ENCODE results near the gene SMARCB1. TPM values are rescaled to one million over a fixed set of nuclear protein-coding genes. Genes with fewer than 3 reads are reported as not detected.

SMARCB1 gene
- total and polyA plus RNA-seq, 2 of the 4 experiments (the other 2 are of a cell fraction) = 110 to 159 TPM

DNA sequence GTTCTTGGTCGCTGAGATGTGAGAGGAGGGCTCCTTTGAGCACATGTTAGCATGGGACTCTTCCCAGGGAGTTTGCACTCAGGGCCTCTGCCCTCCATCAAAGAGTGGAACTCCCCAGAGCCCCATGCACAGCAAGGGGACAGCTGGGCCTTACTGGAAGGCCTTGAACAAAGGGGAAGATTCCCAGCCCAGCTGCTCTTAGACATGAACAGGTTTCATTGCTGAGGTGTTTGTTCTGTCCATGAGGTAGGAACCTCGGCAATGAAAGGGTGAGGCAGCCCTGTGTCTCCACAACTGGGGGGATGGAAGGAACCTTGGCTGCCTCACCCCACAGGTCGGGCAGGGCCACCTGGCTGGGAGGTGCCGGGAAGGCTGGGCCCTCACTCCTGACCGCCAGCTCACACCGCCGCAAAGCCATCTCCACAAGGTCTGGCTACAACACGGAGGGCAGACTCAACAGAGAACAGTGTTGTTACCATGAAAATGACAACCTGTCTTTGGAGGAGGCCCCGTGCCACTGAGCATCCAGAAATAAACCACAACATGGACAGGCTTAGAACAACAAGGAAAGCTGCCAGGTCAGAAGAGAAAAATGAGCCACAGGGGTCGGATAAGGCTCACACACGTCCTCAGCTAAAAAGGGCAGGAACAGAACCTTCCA, 48.8 kb downstream of the SMARCB1 start:
- no peak overlapping the region for H3K23ac ChIP-seq (ENCODE audit: low read depth, low read length)
- no peak overlapping the region for H3K27ac ChIP-seq (ENCODE audit: insufficient read depth, low read length)
- no peak overlapping the region for H2AK9ac ChIP-seq (replicated peaks; ENCODE audit: low read depth, low read length, poor library complexity)
- BruUV-seq (replicated peaks) = no TSS peak
- H3K4me2 ChIP-seq (ENCODE audit: low read depth, low read length) = no peak overlapping the region
- H3K9ac ChIP-seq (ENCODE audit: low read depth, low read length) = no peak overlapping the region
- H3K9me3 ChIP-seq (ENCODE audit: control insufficient read depth, insufficient read depth, low read length) = no peaks in the 10 kb centered on the region
- H3K18ac ChIP-seq (ENCODE audit: low read depth, low read length) = no peak overlapping the region
- H3K4me3 ChIP-seq (ENCODE audit: insufficient read depth, low read depth, low read length) = no peak overlapping the region
- ATAC-seq (ENCODE audit: low read depth) (no peak), DNase-seq (no peak)
- intact Hi-C loops (cut with micrococcal nuclease) (no loop called here), in situ Hi-C loops (cut with MboI; ENCODE audit: low sequenced_read_pairs) (no loop called here), dilution Hi-C loops (cut with HindIII; ENCODE audit: low sequenced_read_pairs, unreplicated experiment) (no loop called here)
- H2AFZ ChIP-seq (replicated peaks; ENCODE audit: low read length, poor library complexity) = peak overlapping the region; percentile 56
- POLR2A ChIA-PET (ENCODE audit: unreplicated experiment) = no interaction called here
- H3K4ac ChIP-seq (ENCODE audit: low read depth, low read length) = no peak overlapping the region
- H3K36me3 ChIP-seq (ENCODE audit: control insufficient read depth, insufficient read depth, low read length) = peaks cover 48% of the 10 kb centered on the region
- no peak overlapping the region for H4K91ac ChIP-seq (ENCODE audit: insufficient read depth, low read depth, low read length)
- no peak overlapping the region for H2BK15ac ChIP-seq (ENCODE audit: low read depth, low read length)
- no peak overlapping the region for H4K5ac ChIP-seq (ENCODE audit: low read depth, low read length)
- CTCF ChIA-PET = no interaction called here
- no peak overlapping the region for H2BK120ac ChIP-seq (ENCODE audit: low read depth, low read length)
- H3K9me1 ChIP-seq (ENCODE audit: insufficient read depth, low read length) = peaks cover 5% of the 10 kb centered on the region; the same call in 1 of the 2 replicates
- no peaks in the 10 kb centered on the region for H3K27me3 ChIP-seq (ENCODE audit: control insufficient read depth, insufficient read depth, low read length)
- H3K79me1 ChIP-seq (ENCODE audit: low read depth in 1 of 2, low read length in 2 of 2) = peaks cover 3 to 32% of the 10 kb centered on the region in 2 experiments; a peak in 3 of 4 replicates
- no peak overlapping the region for H4K8ac ChIP-seq (ENCODE audit: low read depth in 2 of 2, low read length in 2 of 2)
- H4K20me1 ChIP-seq (ENCODE audit: insufficient read depth, low read length) = peaks cover 32% of the 10 kb centered on the region
- H2BK20ac ChIP-seq (ENCODE audit: low read depth, low read length) = no peak overlapping the region
- H2AK5ac ChIP-seq (ENCODE audit: low read depth, low read length) = no peak overlapping the region
- no peak overlapping the region for H3K14ac ChIP-seq (replicated peaks; ENCODE audit: low read depth, low read length)
- H2BK5ac ChIP-seq (ENCODE audit: low read depth, low read length, poor library complexity, severe bottlenecking) = no peak overlapping the region
- H3K56ac ChIP-seq (ENCODE audit: extremely low read depth, insufficient read depth, low read length) = no peak overlapping the region
- WGBS, 2 experiments (ENCODE audit: extremely low coverage in 2 of 2, insufficient read length in 1 of 2) = 89% methylated on average over 5 of the region's 11 CpGs; no CpG with 5 or more reads in 1 of the 2 experiments
- H3K4me1 ChIP-seq (ENCODE audit: control insufficient read depth, insufficient read depth, low read length) = peaks cover 2% of the 10 kb centered on the region
- TF ChIP-seq RFX5 (IDR thresholded peaks at IDR 0.05; ENCODE audit: low read depth, low read length) (no peak), MAFK (IDR thresholded peaks at IDR 0.05; ENCODE audit: low read depth, low read length) (no peak), BHLHE40 (IDR thresholded peaks at IDR 0.05; ENCODE audit: low read depth, low read length) (no peak), SMC3 (IDR thresholded peaks at IDR 0.05; ENCODE audit: low read depth, low read length) (no peak), RCOR1 (IDR thresholded peaks at IDR 0.05; ENCODE audit: insufficient replicate concordance, low read length) (no peak), FOS (IDR thresholded peaks at IDR 0.05; ENCODE audit: low read depth, low read length) (no peak), CEBPB (IDR thresholded peaks at IDR 0.05; ENCODE audit: low read depth, low read length) (no peak), RAD21 (IDR thresholded peaks at IDR 0.05; ENCODE audit: low read length) (no peak), CHD1 (IDR thresholded peaks at IDR 0.05; ENCODE audit: low read depth, low read length) (no peak), MAZ (IDR thresholded peaks at IDR 0.05; ENCODE audit: borderline replicate concordance, low read depth, low read length) (no peak), NFE2L2 (IDR thresholded peaks at IDR 0.05; ENCODE audit: low read depth, low read length) (no peak), POLR2A (IDR thresholded peaks at IDR 0.05; ENCODE audit: low read depth, low read length) (no peak), MXI1 (IDR thresholded peaks at IDR 0.05; ENCODE audit: borderline replicate concordance, low read depth, low read length) (no peak), USF2 (IDR thresholded peaks at IDR 0.05; ENCODE audit: low read depth, low read length) (no peak)
- TF ChIP-seq, protein P1, sequence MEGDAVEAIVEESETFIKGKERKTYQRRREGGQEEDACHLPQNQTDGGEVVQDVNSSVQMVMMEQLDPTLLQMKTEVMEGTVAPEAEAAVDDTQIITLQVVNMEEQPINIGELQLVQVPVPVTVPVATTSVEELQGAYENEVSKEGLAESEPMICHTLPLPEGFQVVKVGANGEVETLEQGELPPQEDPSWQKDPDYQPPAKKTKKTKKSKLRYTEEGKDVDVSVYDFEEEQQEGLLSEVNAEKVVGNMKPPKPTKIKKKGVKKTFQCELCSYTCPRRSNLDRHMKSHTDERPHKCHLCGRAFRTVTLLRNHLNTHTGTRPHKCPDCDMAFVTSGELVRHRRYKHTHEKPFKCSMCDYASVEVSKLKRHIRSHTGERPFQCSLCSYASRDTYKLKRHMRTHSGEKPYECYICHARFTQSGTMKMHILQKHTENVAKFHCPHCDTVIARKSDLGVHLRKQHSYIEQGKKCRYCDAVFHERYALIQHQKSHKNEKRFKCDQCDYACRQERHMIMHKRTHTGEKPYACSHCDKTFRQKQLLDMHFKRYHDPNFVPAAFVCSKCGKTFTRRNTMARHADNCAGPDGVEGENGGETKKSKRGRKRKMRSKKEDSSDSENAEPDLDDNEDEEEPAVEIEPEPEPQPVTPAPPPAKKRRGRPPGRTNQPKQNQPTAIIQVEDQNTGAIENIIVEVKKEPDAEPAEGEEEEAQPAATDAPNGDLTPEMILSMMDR (conservative IDR thresholded peaks at IDR 0.05; ENCODE audit: low read depth, low read length) = no peak
- TF ChIP-seq, protein P2, sequence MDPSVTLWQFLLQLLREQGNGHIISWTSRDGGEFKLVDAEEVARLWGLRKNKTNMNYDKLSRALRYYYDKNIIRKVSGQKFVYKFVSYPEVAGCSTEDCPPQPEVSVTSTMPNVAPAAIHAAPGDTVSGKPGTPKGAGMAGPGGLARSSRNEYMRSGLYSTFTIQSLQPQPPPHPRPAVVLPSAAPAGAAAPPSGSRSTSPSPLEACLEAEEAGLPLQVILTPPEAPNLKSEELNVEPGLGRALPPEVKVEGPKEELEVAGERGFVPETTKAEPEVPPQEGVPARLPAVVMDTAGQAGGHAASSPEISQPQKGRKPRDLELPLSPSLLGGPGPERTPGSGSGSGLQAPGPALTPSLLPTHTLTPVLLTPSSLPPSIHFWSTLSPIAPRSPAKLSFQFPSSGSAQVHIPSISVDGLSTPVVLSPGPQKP (IDR thresholded peaks at IDR 0.05; ENCODE audit: borderline replicate concordance, low read depth, low read length) = no peak
